ENCODE measurements around the gene PERM1. TPM values are rescaled to one million over a fixed set of nuclear protein-coding genes. Genes with fewer than 3 reads are reported as not detected.

The PERM1 gene
- total and polyA plus RNA-seq, 7 donors: 13.9 to 249 (median 80.3) TPM

GRCh38 chr1:970242-970972 lies 11.5 kb downstream of the PERM1 start:
- H3K4me1 ChIP-seq: peaks cover 16% of the 10 kb centered on the region
- intact Hi-C loops (cut with DNase I): no loop called here
- no peaks in the 10 kb centered on the region for H3K9me3 ChIP-seq
- H3K27ac ChIP-seq: no peak overlapping the region
- 11 to 14% (median 11%) methylated on average over 29 to 33 of the region's 33 CpGs for WGBS, 3 donors
- TF ChIP-seq, protein P1, sequence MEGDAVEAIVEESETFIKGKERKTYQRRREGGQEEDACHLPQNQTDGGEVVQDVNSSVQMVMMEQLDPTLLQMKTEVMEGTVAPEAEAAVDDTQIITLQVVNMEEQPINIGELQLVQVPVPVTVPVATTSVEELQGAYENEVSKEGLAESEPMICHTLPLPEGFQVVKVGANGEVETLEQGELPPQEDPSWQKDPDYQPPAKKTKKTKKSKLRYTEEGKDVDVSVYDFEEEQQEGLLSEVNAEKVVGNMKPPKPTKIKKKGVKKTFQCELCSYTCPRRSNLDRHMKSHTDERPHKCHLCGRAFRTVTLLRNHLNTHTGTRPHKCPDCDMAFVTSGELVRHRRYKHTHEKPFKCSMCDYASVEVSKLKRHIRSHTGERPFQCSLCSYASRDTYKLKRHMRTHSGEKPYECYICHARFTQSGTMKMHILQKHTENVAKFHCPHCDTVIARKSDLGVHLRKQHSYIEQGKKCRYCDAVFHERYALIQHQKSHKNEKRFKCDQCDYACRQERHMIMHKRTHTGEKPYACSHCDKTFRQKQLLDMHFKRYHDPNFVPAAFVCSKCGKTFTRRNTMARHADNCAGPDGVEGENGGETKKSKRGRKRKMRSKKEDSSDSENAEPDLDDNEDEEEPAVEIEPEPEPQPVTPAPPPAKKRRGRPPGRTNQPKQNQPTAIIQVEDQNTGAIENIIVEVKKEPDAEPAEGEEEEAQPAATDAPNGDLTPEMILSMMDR (IDR thresholded peaks at IDR 0.05): no peak
- ATAC-seq: no peak
- H3K27me3 ChIP-seq (ENCODE audit: insufficient read depth in 3 of 3, low read length in 2 of 3): peaks cover 0 to 41% (median 5%) of the 10 kb centered on the region in 3 donors
- no peaks in the 10 kb centered on the region for H3K36me3 ChIP-seq (ENCODE audit: insufficient read depth in 1 of 2, low read depth in 1 of 2)
- no peak overlapping the region for H3K4me3 ChIP-seq
- peak in 1 of 2 donors; percentile 12 for DNase-seq

DNA sequence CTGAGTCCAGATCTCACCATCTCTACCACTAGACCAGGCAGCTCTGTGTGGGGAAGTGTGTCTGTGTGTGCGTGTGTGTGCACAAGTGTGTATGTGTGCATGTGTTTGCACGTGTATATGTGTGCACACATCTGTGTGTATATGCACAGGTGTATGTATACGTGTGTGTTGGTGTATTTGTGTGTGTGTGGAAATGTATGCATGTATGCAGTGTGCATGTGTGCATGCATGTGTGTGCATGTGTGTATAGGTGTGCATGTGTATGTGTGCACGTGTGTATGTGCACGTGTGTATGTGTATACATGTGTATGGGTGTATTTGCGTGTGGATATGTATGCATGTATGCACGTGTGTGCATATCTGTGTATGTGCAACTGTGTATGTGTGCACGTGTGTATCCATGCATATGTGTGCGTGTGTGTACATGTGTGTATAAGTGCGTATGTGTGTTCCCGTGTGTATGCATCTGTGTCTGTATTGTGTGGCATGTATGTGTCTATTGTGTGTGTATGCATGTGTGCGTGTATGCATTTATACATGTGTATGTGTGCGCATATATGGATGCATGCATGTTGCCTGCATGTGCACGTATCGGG lies 12.5 kb downstream of the PERM1 start:
- 77 to 84% (median 79%) methylated on average over 15 of the region's 15 CpGs for WGBS, 3 donors
- H3K36me3 ChIP-seq (ENCODE audit: insufficient read depth in 1 of 2, low read depth in 1 of 2): no peaks in the 10 kb centered on the region
- TF ChIP-seq, protein P1 (IDR thresholded peaks at IDR 0.05): no peak
- ATAC-seq: no peak
- H3K4me1 ChIP-seq: peaks cover 16% of the 10 kb centered on the region
- intact Hi-C loops (cut with DNase I): no loop called here
- no peaks in the 10 kb centered on the region for H3K9me3 ChIP-seq
- DNase-seq: no peak
- no peak overlapping the region for H3K27ac ChIP-seq
- no peak overlapping the region for H3K4me3 ChIP-seq
- peaks cover 0 to 41% (median 5%) of the 10 kb centered on the region in 3 donors for H3K27me3 ChIP-seq (ENCODE audit: insufficient read depth in 3 of 3, low read length in 2 of 3)

GRCh38 chr1:967466-968343 lies 14.2 kb downstream of the PERM1 start:
- no peaks in the 10 kb centered on the region for H3K9me3 ChIP-seq
- peaks cover 16% of the 10 kb centered on the region for H3K4me1 ChIP-seq
- no peak overlapping the region for H3K27ac ChIP-seq
- no peak overlapping the region for H3K4me3 ChIP-seq
- H3K36me3 ChIP-seq (ENCODE audit: insufficient read depth in 1 of 2, low read depth in 1 of 2): peaks cover 0 to 5% of the 10 kb centered on the region in 2 donors
- ATAC-seq (no peak), DNase-seq (peak; percentile 12 to 50)
- intact Hi-C loops (cut with DNase I): no loop called here
- WGBS, 3 donors: 56 to 62% (median 61%) methylated on average over 22 to 23 of the region's 23 CpGs
- TF ChIP-seq, protein P1 (IDR thresholded peaks at IDR 0.05): no peak
- peaks cover 0 to 35% (median 5%) of the 10 kb centered on the region in 3 donors for H3K27me3 ChIP-seq (ENCODE audit: insufficient read depth in 3 of 3, low read length in 2 of 3)

DNA sequence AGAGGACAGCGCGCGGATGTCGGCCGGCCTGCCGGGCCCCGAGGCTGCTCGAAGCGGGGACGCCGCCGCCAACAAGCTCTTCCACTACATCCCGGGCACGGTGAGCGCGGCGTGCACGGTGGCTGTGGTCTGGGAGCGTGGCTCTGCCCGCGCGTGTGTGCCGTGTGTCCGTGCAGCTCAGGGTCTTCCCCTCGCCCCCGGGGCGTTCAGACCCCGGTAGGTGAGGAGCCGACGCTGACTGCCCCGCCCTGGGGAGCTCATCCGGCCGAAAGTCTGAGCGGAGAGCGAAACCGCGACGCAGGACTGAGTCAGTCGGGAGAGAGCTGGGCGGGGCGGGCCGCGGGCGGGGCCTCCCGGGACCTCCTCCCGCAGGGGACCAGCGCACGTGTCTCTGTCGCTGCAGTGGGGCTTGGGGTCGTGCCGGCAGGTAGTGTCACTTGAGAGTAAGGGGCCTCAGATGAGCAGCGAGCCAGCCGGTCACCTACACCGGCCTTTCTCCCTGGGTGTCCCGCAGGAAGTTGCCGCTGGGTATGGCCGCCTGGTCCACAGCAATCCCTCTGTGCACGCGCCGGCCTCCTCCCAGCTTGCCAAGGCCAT lies 15.1 kb downstream of the PERM1 start:
- TF ChIP-seq, protein P1 (IDR thresholded peaks at IDR 0.05): no peak
- no peak overlapping the region for H3K27ac ChIP-seq
- intact Hi-C loops (cut with DNase I): no loop called here
- H3K36me3 ChIP-seq (ENCODE audit: insufficient read depth in 1 of 2, low read depth in 1 of 2): peaks cover 0 to 12% of the 10 kb centered on the region in 2 donors
- DNase-seq (peak; percentile 75 to 82), ATAC-seq (peak; percentile 67 to 78 (median 74))
- H3K9me3 ChIP-seq: no peaks in the 10 kb centered on the region
- H3K4me1 ChIP-seq: peaks cover 16% of the 10 kb centered on the region
- peak overlapping the region; percentile 73 for H3K4me3 ChIP-seq
- 0 to 1% (median 1%) methylated on average over 40 to 60 of the region's 60 CpGs for WGBS, 3 donors
- peaks cover 0 to 35% (median 5%) of the 10 kb centered on the region in 3 donors for H3K27me3 ChIP-seq (ENCODE audit: insufficient read depth in 3 of 3, low read length in 2 of 3)
